Activated CD4-positive, CD25-positive, alpha-beta regulatory T cell treated with anti-CD3 and anti-CD28 coated beads, Interleukin-2, amount 50 U/mL, for 16 hours (primary cell): ENCODE results near the gene C17orf100.
"Not testable (repeated sequence)": the region's sequence is repeated elsewhere in the genome, so short reads cannot be mapped to it uniquely, and the experiment has no call there.

Source experiments
- DNase-seq: peaks from one replicate; pipeline ENCODE4 v3.0.0-alpha.2; 2020; ENCODE audit warnings: low read depth, low spot score

The C17orf100 gene

GRCh38 chr17:6641247-6641863, 10.2 kb upstream of the C17orf100 start:
- no peak for DNase-seq

GRCh38 chr17:6642592-6642991, 9.0 kb upstream of the C17orf100 start:
- DNase-seq, result no peak

GRCh38 chr17:6643451-6644125, 8.0 kb upstream of the C17orf100 start:
- DNase-seq, result no peak

GRCh38 chr17:6648181-6648580, 3.4 kb upstream of the C17orf100 start:
- no peak for DNase-seq

GRCh38 chr17:6651919-6652452, 424 bp downstream of the C17orf100 start:
- DNase-seq, result no peak

- DNase-seq, result no peak
Measured at GRCh38 chr17:6654841-6655731, 3.5 kb downstream of the C17orf100 start.

GRCh38 chr17:6655732-6656361, 4.3 kb downstream of the C17orf100 start:
- not testable (repeated sequence) for DNase-seq

- not testable (repeated sequence) for DNase-seq
Measured at GRCh38 chr17:6656797-6657632, 5.5 kb downstream of the C17orf100 start.

- DNase-seq, result no peak
Measured at GRCh38 chr17:6657633-6658287, 6.2 kb downstream of the C17orf100 start.

GRCh38 chr17:6658411-6658810, 6.8 kb downstream of the C17orf100 start:
- not testable (repeated sequence) for DNase-seq

GRCh38 chr17:6660101-6660500, 8.5 kb downstream of the C17orf100 start:
- no peak for DNase-seq

- DNase-seq, result no peak
Measured at GRCh38 chr17:6660805-6661463, 9.4 kb downstream of the C17orf100 start.

- DNase-seq, result no peak
Measured at GRCh38 chr17:6661464-6661848, 9.9 kb downstream of the C17orf100 start.

- DNase-seq, result not testable (repeated sequence)
Measured at GRCh38 chr17:6663200-6663599, 11.6 kb downstream of the C17orf100 start.

- DNase-seq, result no peak
Measured at GRCh38 chr17:6666077-6666521, 14.5 kb downstream of the C17orf100 start.

- DNase-seq, result no peak
Measured at GRCh38 chr17:6666557-6666956, 15.0 kb downstream of the C17orf100 start.

GRCh38 chr17:6667516-6667915, 16.0 kb downstream of the C17orf100 start:
- DNase-seq, result no peak

GRCh38 chr17:6668219-6668618, 16.7 kb downstream of the C17orf100 start:
- no peak for DNase-seq

- DNase-seq, result no peak
Measured at GRCh38 chr17:6668727-6669425, 17.3 kb downstream of the C17orf100 start.
